Suppressor macrophage treated with lipopolysaccharide for 1 hour (primary cell): ENCODE results near the gene TLR8.
A peak's percentile ranks its signal among the peaks of the same experiment; 100 is the strongest.
"Not testable (repeated sequence)": the region's sequence is repeated elsewhere in the genome, so short reads cannot be mapped to it uniquely, and the experiment has no call there.

ENCODE experiments used
- DNase-seq, 3 donors: peaks; one replicate each; pipeline ENCODE4 v3.0.0-alpha.2; 2020 to 2022

The TLR8 gene

DNA sequence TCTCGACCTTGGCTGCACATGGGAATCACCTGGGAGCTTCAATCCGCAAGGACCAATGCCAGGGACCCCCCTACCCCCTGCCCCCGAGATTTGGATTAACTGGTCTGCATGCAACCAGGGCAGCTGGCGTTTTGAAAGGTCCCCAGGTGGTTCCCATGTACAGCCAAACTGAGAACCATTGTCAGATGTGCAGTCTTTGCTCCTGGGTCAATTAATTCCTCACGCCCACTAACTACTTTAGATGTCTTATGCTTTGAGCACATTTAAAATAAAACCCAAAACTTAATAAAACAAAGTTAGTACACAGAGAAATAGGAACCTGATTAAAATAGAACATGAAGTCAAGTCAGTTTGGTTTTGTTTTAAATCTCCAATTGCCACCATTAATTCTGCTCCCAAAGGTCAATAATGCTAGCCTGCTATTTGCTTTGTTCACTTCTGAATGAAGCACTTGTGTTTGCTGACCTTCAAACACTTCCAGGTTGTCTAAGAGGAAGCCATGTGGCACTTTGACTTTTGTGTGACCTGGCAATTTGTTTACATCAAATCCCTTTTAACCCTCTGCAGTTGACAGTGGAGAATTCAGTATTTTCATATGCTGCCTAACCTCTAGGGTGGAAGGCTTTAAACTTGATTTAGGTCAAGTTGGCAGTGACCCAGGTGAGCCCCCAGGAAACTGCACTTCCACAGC lies 41.3 kb downstream of the TLR8 start:
- no peak for DNase-seq

GRCh38 chrX:12948495-12948894 lies 42.1 kb downstream of the TLR8 start:
- DNase-seq: no peak

DNA sequence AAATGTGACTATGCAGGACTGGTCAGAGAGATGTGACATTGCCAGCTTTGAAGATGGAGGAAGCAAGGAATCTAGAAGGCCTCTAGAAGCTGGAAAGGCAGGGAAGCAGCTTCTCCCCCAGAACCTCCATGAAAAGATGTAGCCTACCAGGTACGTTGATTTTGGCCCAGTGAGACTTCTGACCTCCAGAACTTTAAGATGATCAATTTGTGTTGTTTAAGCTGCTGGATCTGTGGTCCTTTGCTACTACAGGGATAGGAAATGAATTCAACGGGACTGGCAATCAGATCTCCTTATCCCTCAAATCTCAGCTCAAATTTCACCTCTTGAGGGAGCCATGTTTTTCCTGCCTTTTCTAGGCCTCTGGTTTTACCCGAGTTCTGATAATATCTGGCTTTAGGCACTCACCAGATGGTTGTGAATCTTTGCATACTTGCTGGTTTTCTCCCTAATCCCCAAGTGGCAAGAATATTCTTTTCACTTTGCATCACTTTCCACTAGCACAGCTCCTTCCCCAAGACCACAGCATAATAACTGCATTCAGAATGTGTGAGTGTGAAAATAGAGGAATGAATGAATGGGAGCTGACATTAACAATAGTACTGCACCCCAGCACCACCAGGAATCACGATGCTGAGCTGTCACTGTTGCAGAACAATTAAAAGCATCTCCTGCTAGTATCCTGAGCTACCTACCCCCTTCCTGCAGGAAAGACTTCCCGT lies 42.9 kb downstream of the TLR8 start:
- no peak for DNase-seq

DNA sequence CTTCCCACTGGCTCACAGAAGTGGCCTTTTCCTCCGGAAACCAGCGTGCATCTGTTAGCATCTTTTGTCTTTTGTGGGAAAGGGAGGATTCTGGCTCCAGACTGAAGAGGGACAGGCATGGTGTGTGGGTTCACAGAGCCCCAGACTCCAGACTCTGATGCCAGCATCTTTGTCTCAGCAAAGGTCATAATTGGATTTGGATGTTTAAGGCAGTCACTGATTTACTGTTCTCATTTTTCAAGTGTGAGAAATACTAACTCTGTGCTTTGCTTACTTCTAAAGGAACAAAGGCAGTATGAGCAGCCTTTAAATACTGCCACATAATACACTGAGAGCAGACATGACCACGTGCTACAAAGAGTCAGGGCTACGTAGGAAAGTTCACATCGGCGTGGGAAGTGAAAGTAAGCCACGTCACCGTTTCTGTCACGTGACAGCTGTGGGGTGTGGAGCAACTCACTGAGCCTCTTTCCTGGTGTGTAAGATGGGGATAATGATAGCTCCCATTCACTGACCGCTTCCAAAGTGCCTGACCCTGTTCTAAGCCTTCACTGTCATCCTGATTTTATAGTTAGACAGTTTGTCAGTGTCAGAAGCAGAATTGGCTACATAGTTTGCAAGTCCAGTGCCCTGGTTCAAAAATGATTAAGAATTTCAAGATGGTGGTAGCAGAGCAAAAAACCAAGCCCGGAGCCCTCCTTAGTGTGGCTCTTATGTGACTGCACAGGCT lies 43.7 kb downstream of the TLR8 start:
- peak; percentile 89 to 95 (median 92) for DNase-seq

DNA sequence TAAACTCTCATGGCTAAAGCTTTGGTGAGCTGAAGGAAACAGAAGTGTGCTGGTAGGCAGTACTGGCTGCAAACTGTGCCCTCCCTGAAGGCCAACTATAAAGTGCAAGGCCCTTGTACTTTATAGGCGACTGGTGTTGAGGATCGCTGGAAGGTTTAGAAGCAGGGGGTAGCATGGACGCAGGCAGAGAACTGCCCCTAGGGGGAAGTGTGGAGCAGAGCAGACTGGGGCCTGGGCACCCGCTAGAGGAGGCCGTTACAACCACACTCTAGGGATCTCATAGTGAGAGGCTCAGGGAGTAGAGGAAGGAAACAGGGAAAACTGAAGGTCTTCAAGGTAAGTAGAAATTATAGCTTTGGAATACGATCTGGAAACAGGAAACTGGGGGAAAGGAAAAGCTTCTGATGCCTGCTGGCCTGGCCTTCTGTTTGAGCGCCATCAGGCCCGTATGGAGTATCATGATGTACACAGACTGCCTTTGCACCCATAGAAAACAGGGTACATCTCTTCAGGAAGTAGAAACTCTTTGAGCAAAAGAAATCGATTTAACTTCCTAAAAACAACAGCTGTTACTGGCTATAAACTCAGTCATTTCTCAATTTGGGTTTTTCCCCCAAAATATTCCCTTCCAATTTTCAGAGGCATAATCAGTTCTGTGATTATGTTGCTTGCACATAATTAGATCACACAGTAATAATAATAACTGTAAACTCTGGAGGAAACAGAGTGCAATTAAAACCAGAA lies 44.6 kb downstream of the TLR8 start:
- DNase-seq: peak; percentile 64 to 87 (median 75)

GRCh38 chrX:12951595-12951975 lies 45.2 kb downstream of the TLR8 start:
- DNase-seq: no peak

DNA sequence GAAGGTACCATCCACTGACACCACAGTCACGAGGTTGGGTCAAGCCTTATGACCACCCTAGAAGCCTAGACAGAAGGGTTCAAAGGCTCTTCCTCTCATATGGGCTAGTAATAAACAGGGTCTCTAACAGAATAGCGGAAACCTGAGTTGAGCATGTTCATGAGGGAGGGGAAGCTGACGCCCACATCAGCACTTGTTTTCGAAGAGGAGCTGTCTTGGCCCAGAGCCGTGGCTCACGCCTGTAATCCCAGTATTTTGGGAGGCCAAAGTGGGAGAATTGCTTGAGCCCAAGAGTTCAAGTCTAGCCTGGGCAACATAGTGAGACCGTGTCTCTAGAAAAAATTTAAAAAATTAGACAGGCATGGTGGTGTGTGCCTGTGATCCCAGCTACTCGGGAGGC lies 47.0 kb downstream of the TLR8 start:
- no peak for DNase-seq

DNA sequence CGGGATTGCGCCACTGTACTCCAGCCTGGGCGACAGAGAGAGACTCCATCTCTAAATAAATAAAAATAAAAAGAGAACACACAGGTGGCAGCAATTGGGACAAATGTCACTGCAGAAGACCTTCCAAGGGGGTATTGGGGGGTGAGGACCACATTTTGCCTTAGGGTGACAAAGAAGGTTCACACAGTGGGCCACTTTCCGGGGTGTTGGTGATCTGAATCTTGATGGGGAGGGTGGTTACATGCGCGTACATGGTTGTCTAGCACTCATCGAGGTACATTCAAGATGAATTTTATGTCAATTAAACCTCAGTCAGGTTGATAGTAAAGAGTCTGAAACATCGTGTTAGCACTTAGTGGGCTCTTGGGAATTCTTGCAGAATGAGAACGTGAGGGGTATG lies 48.0 kb downstream of the TLR8 start:
- no peak for DNase-seq

- DNase-seq: no peak
Observed at GRCh38 chrX:12954981-12955380, 48.6 kb downstream of the TLR8 start.

DNA sequence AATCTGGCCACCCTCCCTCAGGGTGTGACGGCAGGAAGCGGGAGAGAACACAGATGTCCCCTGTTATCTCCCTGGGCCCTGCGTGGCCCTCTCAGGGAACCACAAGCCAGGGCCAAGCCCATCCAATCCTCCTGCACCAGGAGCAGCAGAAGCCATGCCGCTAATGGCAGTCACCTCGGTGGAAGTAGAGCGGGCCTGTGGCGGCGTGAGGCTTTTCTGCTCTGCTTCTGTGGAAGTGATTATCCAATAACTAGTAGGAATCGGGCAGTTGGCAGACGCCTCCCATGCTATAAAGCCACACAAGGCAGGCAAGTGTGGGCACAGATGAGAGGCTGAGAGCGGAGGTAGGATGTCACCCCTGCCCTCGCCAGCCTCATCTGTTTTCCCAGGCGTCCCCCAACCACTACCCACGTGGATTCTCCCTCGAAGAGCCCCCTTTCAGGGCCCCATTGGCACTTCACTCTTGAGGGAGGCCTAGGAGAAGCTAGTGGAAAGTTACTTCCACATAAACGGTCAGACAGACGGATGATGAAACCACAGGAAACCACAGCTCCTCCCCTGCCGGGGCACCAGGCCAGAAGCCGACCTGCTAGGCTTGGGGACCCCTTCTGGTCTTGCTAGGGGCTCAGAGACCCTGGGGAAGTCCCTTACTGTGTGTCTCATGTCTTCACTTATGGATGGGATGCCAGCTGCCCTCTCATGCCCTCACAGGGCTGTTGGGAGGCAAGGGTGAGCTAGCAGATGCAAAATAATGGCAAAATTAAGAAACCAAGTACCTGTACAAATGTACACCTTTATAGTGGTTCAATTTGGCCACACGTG lies 49.7 kb downstream of the TLR8 start:
- peak; percentile 74 to 81 (median 77) for DNase-seq

- peak; percentile 57 to 65 (median 57) for DNase-seq
Observed at GRCh38 chrX:12956704-12957534, 50.5 kb downstream of the TLR8 start.

DNA sequence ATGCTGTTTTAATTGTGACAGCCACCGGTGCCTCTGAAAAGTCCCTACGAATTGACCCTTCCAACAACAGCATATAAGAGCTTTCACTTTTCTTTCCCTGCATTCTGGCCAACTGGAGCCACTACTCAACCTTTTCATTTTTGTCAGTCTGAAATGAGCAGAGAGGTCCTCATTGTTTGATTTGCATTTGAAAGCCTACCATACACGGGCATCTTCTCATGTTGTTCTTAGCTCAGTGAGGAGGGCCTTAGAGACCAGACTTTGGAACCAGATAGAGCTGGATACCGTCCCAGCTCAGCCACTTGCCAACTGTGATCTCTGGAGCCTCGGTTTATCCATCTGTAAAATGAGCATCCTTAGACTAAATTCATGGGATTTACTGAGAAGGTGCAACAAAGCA lies 51.6 kb downstream of the TLR8 start:
- DNase-seq: peak in 1 of 3 donors; percentile 34

DNA sequence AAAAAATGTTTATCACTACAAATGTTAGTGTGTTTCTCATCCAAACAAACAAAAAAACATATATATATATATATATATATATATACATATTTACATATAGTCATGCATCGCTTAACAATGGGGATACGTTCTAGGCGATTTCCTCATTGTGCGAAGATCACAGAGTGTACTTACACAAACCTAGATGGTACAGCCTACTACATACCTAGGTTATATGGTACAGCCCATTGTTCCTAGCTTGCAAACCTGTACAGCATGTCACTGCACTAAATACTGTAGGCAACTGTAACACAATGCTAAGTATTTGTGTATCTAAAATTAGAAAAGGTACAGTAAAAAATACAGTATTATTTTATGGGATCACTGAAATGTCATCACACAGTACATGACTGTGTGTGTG lies 52.0 kb downstream of the TLR8 start:
- no peak for DNase-seq

DNA sequence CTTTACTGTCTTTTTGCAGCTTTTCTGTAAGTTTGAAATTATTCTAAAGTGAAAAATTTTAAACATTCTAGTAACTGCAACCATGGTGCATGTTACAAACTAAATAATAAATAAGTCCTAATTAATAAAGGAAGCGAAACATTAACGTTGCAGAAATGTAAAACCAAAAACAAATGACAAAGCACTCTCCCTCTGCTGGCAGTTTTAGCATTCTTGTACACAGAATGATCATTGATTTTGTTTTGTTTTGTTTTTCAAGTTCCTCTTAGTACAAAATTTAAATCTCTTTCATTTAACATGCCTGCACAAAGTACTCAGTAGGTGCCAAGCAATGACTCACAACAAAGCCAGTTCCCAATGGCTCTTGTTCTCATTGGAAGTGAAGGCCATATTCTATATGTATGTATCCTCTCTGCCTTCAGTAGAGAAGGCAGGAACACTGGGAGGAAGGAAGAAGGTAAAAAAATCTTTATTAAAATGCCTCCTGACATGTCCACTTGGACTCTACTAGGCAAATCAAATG lies 54.8 kb downstream of the TLR8 start:
- DNase-seq: peak in 1 of 3 donors; percentile 29

DNA sequence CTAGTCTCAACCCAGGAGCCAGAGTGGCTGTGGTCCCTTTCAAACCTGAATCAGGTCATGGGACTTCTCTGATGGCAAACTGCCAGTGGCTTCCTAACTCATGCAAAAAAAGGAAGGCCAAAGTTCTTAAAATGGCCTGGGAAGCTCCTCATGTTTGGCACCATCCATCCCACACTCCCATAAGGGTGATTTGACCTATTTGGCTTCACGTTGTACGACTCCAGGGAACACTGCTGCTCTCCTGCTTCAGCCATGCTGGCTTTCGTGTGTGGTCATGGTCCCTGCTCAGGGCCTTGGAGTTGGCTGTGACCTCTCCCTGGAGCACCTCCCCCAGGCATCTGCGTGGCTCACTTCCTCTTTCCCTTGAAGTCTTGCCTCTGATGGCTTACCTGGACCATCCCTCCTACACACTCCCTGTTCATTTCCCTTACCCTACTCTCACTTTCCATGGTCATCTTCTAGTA lies 55.7 kb downstream of the TLR8 start:
- DNase-seq: no peak

DNA sequence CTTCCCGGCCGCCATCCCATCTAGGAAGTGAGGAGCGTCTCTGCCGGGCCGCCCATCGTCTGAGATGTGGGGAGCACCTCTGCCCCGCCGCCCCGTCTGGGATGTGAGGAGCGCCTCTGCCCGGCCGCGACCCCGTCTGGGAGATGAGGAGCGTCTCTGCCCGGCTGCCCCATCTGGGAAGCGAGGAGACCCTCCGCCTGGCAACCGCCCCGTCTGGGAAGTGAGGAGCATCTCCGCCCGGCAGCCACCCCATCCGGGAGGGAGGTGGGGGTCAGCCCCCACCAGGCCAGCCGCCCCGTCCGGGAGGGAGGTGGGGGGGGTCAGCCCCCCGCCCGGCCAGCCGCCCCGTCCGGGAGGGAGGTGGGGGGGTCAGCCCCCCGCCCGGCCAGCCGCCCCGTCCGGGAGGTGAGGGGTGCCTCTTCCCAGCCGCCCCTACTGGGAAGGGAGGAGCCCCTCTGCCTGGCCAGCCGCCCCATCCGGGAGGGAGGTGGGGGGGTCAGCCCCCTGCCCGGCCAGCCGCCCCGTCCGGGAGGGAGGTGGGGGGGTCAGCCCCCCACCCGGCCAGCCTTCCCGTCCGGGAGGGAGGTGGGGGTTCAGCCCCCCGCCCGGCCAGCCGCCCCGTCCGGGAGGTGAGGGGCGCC lies 56.9 kb downstream of the TLR8 start:
- not testable (repeated sequence) for DNase-seq

DNA sequence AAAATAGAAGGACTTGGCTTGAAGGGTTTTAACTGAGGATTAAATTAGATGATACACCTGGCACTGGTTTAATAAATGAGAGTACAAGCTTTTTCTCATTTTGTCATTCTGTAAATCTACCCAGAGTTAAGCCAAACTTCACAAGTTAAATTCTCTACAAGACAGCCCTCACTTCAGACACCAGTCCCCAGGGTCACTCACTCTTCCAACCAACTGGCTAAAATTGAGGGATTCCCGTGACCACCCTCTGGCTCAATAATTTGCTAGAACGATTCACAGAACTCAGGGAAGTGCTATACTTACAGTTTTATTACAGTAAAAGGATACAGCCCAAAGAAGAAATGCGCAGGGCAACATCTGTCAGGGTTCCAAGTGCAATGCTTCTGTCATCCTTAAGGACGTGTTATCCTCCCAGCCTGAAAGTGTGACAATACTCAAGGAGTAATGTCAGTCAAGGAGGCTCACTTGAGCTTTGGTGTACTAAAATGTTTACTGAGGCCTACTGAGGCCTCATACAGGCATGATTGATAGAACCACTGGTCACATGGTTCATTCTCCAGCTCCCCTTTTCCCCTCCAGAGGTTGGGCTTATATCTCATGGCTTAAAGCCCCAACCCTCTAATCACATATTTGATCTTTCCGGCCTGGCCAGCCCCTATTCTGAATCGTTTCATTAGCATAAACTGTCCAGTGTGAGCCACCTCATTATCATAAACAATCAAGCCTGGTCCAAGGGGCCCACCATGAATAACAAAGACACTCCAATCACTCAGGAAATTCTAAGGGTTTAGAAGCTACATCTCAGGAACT lies 58.9 kb downstream of the TLR8 start:
- DNase-seq: peak in 1 of 3 donors; percentile 15

DNA sequence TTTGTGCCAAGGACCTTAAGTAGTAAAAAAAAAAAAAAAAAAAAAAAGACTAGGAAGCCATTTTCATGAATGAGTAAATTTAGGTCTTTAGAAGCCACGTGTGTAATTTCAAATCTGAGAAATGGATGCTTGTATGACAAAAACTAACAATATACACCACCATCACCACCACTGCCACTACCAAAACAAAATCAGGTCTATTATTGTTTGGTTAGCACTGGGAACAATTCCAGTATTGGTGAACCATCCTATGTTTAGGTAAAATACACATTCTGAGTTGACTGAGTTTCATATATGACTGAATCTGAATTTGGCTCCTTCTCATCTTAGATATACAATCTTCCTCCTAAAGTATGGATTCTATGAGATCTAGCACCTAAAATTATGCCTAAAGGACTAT lies 59.7 kb downstream of the TLR8 start:
- DNase-seq: no peak

DNA sequence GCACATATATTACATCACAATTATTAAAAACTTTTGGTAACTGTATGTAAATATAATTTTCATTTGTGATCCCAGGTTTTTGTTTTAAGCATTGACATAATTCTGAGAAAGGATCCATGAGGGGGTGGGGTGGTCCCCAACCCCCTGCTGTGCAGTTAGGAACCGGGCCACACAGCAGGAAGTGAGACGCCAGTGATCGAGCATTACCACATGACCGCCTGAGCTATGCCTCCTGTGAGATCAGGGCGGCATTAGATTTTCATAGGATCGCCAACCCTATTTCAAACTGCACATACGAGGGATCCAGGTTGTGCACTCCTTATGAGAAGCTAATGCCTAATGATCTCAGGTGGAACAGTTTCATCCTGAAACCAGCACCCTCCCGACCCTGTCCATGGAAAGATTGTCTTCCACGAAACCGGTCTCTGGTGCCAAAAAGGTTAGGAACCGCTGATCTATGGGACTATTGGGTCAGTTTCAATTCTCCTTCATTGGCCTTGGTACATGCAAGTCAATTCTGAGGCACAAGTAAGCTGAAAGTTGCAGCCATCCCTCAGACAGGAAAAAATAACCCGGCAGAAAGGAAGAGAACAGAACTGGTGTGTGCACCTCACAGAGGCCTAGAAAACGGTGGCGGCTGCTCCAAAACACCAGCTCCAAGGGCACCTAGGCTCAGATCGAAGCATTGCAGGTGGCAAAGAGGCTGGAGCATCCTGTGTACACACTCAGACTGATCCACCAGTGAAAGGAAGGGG lies 61.5 kb downstream of the TLR8 start:
- DNase-seq: peak in 2 of 3 donors; percentile 37 to 39
